ENCODE results near the gene ZDHHC8. TPM values are rescaled to one million over a fixed set of nuclear protein-coding genes. Genes with fewer than 3 reads are reported as not detected.
"Not testable (repeated sequence)": the region's sequence is repeated elsewhere in the genome, so short reads cannot be mapped to it uniquely, and the experiment has no call there.

Gene ZDHHC8
- total RNA-seq, 2 experiments from 2014 or later: 26.4 to 31.3 TPM

GRCh38 chr22:20156611-20157429 lies 25.2 kb downstream of the ZDHHC8 start:
- intact Hi-C loops (cut with micrococcal nuclease): loop anchor here (1.0 to 2.0 kb wide), 4 partner anchors 81 to 300 kb away; partner anchors contain the start of gene RTN4R
- H3K4me1 Mint-ChIP-seq (ENCODE audit: low read depth): no peaks in the 10 kb centered on the region
- no peak overlapping the region for H3K27ac Mint-ChIP-seq
- H3K36me3 Mint-ChIP-seq (ENCODE audit: low read depth): no peaks in the 10 kb centered on the region
- no peaks in the 10 kb centered on the region for H3K9me3 Mint-ChIP-seq
- DNase-seq: peak; percentile 90
- H3K4me3 Mint-ChIP-seq: no peak overlapping the region
- peaks cover 3% of the 10 kb centered on the region for H3K27me3 Mint-ChIP-seq (ENCODE audit: low read depth)
- CTCF ChIA-PET: interaction anchor here (0.5 to 1.5 kb wide), 15 partner anchors 11 to 300 kb away, joined by 3 to 13 read pairs (median 4); no protein-coding TSS in a partner anchor

GRCh38 chr22:20157430-20158183 lies 26.0 kb downstream of the ZDHHC8 start:
- Mint-ChIP-seq H3K4me1 (ENCODE audit: low read depth) (no peaks in the 10 kb centered on the region), H3K9me3 (no peaks in the 10 kb centered on the region), H3K27ac (no peak overlapping the region), H3K27me3 (ENCODE audit: low read depth) (peaks cover 3% of the 10 kb centered on the region), H3K36me3 (ENCODE audit: low read depth) (no peaks in the 10 kb centered on the region), H3K4me3 (no peak overlapping the region)
- DNase-seq: no peak
- CTCF ChIA-PET: interaction anchor here (0.7 to 1.5 kb wide), 12 partner anchors 10 to 299 kb away, joined by 3 to 13 read pairs (median 4); no protein-coding TSS in a partner anchor
- intact Hi-C loops (cut with micrococcal nuclease): loop anchor here (1.0 to 2.0 kb wide), 4 partner anchors 81 to 299 kb away; partner anchors contain the start of gene RTN4R

GRCh38 chr22:20158391-20159036 lies 26.9 kb downstream of the ZDHHC8 start:
- DNase-seq: no peak
- Mint-ChIP-seq H3K27ac (no peak overlapping the region), H3K9me3 (no peaks in the 10 kb centered on the region), H3K4me3 (no peak overlapping the region), H3K27me3 (ENCODE audit: low read depth) (peaks cover 3% of the 10 kb centered on the region), H3K36me3 (ENCODE audit: low read depth) (no peaks in the 10 kb centered on the region), H3K4me1 (ENCODE audit: low read depth) (no peaks in the 10 kb centered on the region)
- CTCF ChIA-PET: no interaction called here
- intact Hi-C loops (cut with micrococcal nuclease): no loop called here

GRCh38 chr22:20159076-20159475 lies 27.5 kb downstream of the ZDHHC8 start:
- CTCF ChIA-PET: no interaction called here
- intact Hi-C loops (cut with micrococcal nuclease): no loop called here
- no peaks in the 10 kb centered on the region for H3K9me3 Mint-ChIP-seq
- no peak for DNase-seq
- no peaks in the 10 kb centered on the region for H3K4me1 Mint-ChIP-seq (ENCODE audit: low read depth)
- H3K27ac Mint-ChIP-seq: no peak overlapping the region
- peaks cover 3% of the 10 kb centered on the region for H3K27me3 Mint-ChIP-seq (ENCODE audit: low read depth)
- H3K36me3 Mint-ChIP-seq (ENCODE audit: low read depth): no peaks in the 10 kb centered on the region
- H3K4me3 Mint-ChIP-seq: no peak overlapping the region

- H3K4me1 Mint-ChIP-seq (ENCODE audit: low read depth); H3K4me3 Mint-ChIP-seq; DNase-seq; H3K9me3 Mint-ChIP-seq; H3K27me3 Mint-ChIP-seq (ENCODE audit: low read depth); H3K27ac Mint-ChIP-seq; intact Hi-C loops (cut with micrococcal nuclease); H3K36me3 Mint-ChIP-seq (ENCODE audit: low read depth): not testable (repeated sequence)
- CTCF ChIA-PET: interaction anchor here (1.1 kb wide), 2 partner anchors 90 to 125 kb away, joined by 4 read pairs; no protein-coding TSS in a partner anchor
Observed at GRCh38 chr22:20159531-20159930, 27.9 kb downstream of the ZDHHC8 start.

GRCh38 chr22:20160041-20160440 lies 28.4 kb downstream of the ZDHHC8 start:
- no peak overlapping the region for H3K4me3 Mint-ChIP-seq
- H3K4me1 Mint-ChIP-seq (ENCODE audit: low read depth): no peaks in the 10 kb centered on the region
- no peak overlapping the region for H3K27ac Mint-ChIP-seq
- DNase-seq: no peak
- no peaks in the 10 kb centered on the region for H3K36me3 Mint-ChIP-seq (ENCODE audit: low read depth)
- no peaks in the 10 kb centered on the region for H3K9me3 Mint-ChIP-seq
- peaks cover 3% of the 10 kb centered on the region for H3K27me3 Mint-ChIP-seq (ENCODE audit: low read depth)
- CTCF ChIA-PET: interaction anchor here (1.1 kb wide), 2 partner anchors 90 to 124 kb away, joined by 4 read pairs; no protein-coding TSS in a partner anchor
- intact Hi-C loops (cut with micrococcal nuclease): no loop called here

GRCh38 chr22:20164863-20165262 lies 33.3 kb downstream of the ZDHHC8 start:
- Mint-ChIP-seq H3K27me3 (ENCODE audit: low read depth) (no peaks in the 10 kb centered on the region), H3K4me1 (ENCODE audit: low read depth) (no peaks in the 10 kb centered on the region), H3K27ac (no peak overlapping the region), H3K9me3 (no peaks in the 10 kb centered on the region), H3K36me3 (ENCODE audit: low read depth) (no peaks in the 10 kb centered on the region), H3K4me3 (no peak overlapping the region)
- no peak for DNase-seq
- intact Hi-C loops (cut with micrococcal nuclease): no loop called here
- CTCF ChIA-PET: no interaction called here

GRCh38 chr22:20165421-20165820 lies 33.8 kb downstream of the ZDHHC8 start:
- H3K4me3 Mint-ChIP-seq: no peak overlapping the region
- no peak for DNase-seq
- no peaks in the 10 kb centered on the region for H3K4me1 Mint-ChIP-seq (ENCODE audit: low read depth)
- intact Hi-C loops (cut with micrococcal nuclease): no loop called here
- H3K9me3 Mint-ChIP-seq: no peaks in the 10 kb centered on the region
- no peaks in the 10 kb centered on the region for H3K27me3 Mint-ChIP-seq (ENCODE audit: low read depth)
- H3K27ac Mint-ChIP-seq: no peak overlapping the region
- H3K36me3 Mint-ChIP-seq (ENCODE audit: low read depth): no peaks in the 10 kb centered on the region
- CTCF ChIA-PET: no interaction called here

- intact Hi-C loops (cut with micrococcal nuclease): no loop called here
- Mint-ChIP-seq H3K4me1 (ENCODE audit: low read depth) (no peaks in the 10 kb centered on the region), H3K27ac (no peak overlapping the region), H3K4me3 (no peak overlapping the region), H3K27me3 (ENCODE audit: low read depth) (no peaks in the 10 kb centered on the region), H3K36me3 (ENCODE audit: low read depth) (no peaks in the 10 kb centered on the region), H3K9me3 (no peaks in the 10 kb centered on the region)
- DNase-seq: no peak
- CTCF ChIA-PET: no interaction called here
Observed at GRCh38 chr22:20165913-20166312, 34.3 kb downstream of the ZDHHC8 start.

GRCh38 chr22:20166703-20167102 lies 35.1 kb downstream of the ZDHHC8 start:
- H3K27me3 Mint-ChIP-seq (ENCODE audit: low read depth): no peaks in the 10 kb centered on the region
- no peaks in the 10 kb centered on the region for H3K9me3 Mint-ChIP-seq
- H3K36me3 Mint-ChIP-seq (ENCODE audit: low read depth): no peaks in the 10 kb centered on the region
- no peak overlapping the region for H3K27ac Mint-ChIP-seq
- H3K4me3 Mint-ChIP-seq: no peak overlapping the region
- intact Hi-C loops (cut with micrococcal nuclease): no loop called here
- no peaks in the 10 kb centered on the region for H3K4me1 Mint-ChIP-seq (ENCODE audit: low read depth)
- CTCF ChIA-PET: no interaction called here
- no peak for DNase-seq

GRCh38 chr22:20167643-20168322 lies 36.2 kb downstream of the ZDHHC8 start:
- CTCF ChIA-PET: interaction anchor here (0.6 to 1.3 kb wide), 2 partner anchors 10 to 625 kb away, joined by 3 read pairs; no protein-coding TSS in a partner anchor
- no peaks in the 10 kb centered on the region for H3K9me3 Mint-ChIP-seq
- H3K4me3 Mint-ChIP-seq: no peak overlapping the region
- H3K27ac Mint-ChIP-seq: no peak overlapping the region
- H3K4me1 Mint-ChIP-seq (ENCODE audit: low read depth): no peaks in the 10 kb centered on the region
- no peaks in the 10 kb centered on the region for H3K36me3 Mint-ChIP-seq (ENCODE audit: low read depth)
- DNase-seq: no peak
- H3K27me3 Mint-ChIP-seq (ENCODE audit: low read depth): no peaks in the 10 kb centered on the region
- intact Hi-C loops (cut with micrococcal nuclease): no loop called here
